Measurements from ENCODE around the gene ACOD1. TPM values are rescaled to one million over a fixed set of nuclear protein-coding genes. Genes with fewer than 3 reads are reported as not detected.

The ACOD1 gene
- total and polyA plus RNA-seq, 2 of the 13 experiments (the other 11 are each of a cell fraction or from before 2014, with no cell fraction given) = not detected

- 5% methylated on average over 31 of the region's 34 CpGs for WGBS (ENCODE audit: low lambda C conversion rate)
- no peak overlapping the region for H3K27ac ChIP-seq (ENCODE audit: extremely low read length, insufficient read depth, low read length)
- H3K36me3 ChIP-seq (replicated peaks in 1 of 2; ENCODE audit: control insufficient read depth in 1 of 2, insufficient read depth in 2 of 2, low read length in 2 of 2) = no peaks in the 10 kb centered on the region
- H3K4me3 ChIP-seq (replicated peaks in 1 of 3; ENCODE audit: insufficient read depth in 1 of 3, low read depth in 2 of 3, low read length in 3 of 3) = peak overlapping the region; percentile 26 to 66 (median 36); a peak in 2 of 6 replicates
- peak overlapping the region; percentile 61 for H3K4me2 ChIP-seq (ENCODE audit: low read depth, low read length)
- H3K9ac ChIP-seq (ENCODE audit: insufficient read depth, low read depth, low read length) = no peak overlapping the region
- peak; percentile 43 for DNase-seq (ENCODE audit: low spot score)
- no TSS peak for BruUV-seq (replicated peaks)
- ChIA-PET POLR2A (interaction anchor here (1.4 kb wide), 1 partner anchor 11 kb away, joined by 4 read pairs; the partner anchor contains the start of gene CLN5), CTCF (ENCODE audit: low intra/inter-chr PET ratio, low total read pairs) (interaction anchor here (1.5 kb wide), 1 partner anchor 22 kb away, joined by 10 read pairs; no protein-coding TSS in a partner anchor)
- no peaks in the 10 kb centered on the region for H3K9me3 ChIP-seq (ENCODE audit: low read length)
- no peak overlapping the region for H2AFZ ChIP-seq (ENCODE audit: low read length)
- peaks cover 0 to 23% of the 10 kb centered on the region in 2 experiments; a peak in 2 of 5 replicates for H3K27me3 ChIP-seq (ENCODE audit: control insufficient read depth in 1 of 2, insufficient read depth in 2 of 2, low read length in 2 of 2)
- peak; percentile 99 for ATAC-seq
- in situ Hi-C loops (cut with HindIII; ENCODE audit: extremely low pct_ligation_motif_present, low pct_unique_long_range_greater_than_20kb) (no loop called here), intact Hi-C loops (cut with micrococcal nuclease; ENCODE audit: unreplicated experiment) (loop anchor here (1.0 kb wide), 1 partner anchor 22 kb away; no protein-coding TSS in a partner anchor)
- no peak for FAIRE-seq
- no peaks in the 10 kb centered on the region for H3K79me2 ChIP-seq (ENCODE audit: insufficient read depth, low read length)
- no peaks in the 10 kb centered on the region for H4K20me1 ChIP-seq (ENCODE audit: insufficient read depth, low read length)
- H3K4me1 ChIP-seq (ENCODE audit: insufficient read depth, low read length) = peaks cover 30% of the 10 kb centered on the region
- peak; percentile 82 for TF ChIP-seq ZNF331 (CRISPR knock-in tag; IDR thresholded peaks at IDR 0.05)
- TF ChIP-seq SUZ12 (IDR thresholded peaks at IDR 0.05; ENCODE audit: low read depth, low read length) = 0 out of 2 replicates have a peak, but pooled peaks have one; percentile 5
- TF ChIP-seq MIXL1 (CRISPR knock-in tag; IDR thresholded peaks at IDR 0.05) = peak; percentile 42; the same call in 1 of the 2 replicates
- TF ChIP-seq, protein P1, sequence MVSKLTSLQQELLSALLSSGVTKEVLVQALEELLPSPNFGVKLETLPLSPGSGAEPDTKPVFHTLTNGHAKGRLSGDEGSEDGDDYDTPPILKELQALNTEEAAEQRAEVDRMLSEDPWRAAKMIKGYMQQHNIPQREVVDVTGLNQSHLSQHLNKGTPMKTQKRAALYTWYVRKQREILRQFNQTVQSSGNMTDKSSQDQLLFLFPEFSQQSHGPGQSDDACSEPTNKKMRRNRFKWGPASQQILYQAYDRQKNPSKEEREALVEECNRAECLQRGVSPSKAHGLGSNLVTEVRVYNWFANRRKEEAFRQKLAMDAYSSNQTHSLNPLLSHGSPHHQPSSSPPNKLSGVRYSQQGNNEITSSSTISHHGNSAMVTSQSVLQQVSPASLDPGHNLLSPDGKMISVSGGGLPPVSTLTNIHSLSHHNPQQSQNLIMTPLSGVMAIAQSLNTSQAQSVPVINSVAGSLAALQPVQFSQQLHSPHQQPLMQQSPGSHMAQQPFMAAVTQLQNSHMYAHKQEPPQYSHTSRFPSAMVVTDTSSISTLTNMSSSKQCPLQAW (CRISPR knock-in tag; IDR thresholded peaks at IDR 0.05) = 0 out of 2 replicates have a peak, but pooled peaks have one; percentile 10
- no peak for TF ChIP-seq SOX13 (IDR thresholded peaks at IDR 0.05)
- TF ChIP-seq SOX13 (CRISPR knock-in tag; conservative IDR thresholded peaks at IDR 0.05 in 1 of 2, IDR thresholded peaks at IDR 0.05 in 1 of 2) = 0 out of 4 replicates have a peak, but pooled peaks of 1 of the 2 experiments have one; percentile 23
- 0 out of 2 replicates have a peak, but pooled peaks have one; percentile 36 for TF ChIP-seq KLF12 (CRISPR knock-in tag; IDR thresholded peaks at IDR 0.05; ENCODE audit: borderline replicate concordance)
- TF ChIP-seq ZMYM3 (CRISPR knock-in tag; IDR thresholded peaks at IDR 0.05) = 0 out of 2 replicates have a peak, but pooled peaks have one; percentile 14
- peak; percentile 33; the same call in 1 of the 2 replicates for TF ChIP-seq ZGPAT (CRISPR knock-in tag; IDR thresholded peaks at IDR 0.05)
- TF ChIP-seq ZNF512B (CRISPR knock-in tag; IDR thresholded peaks at IDR 0.05; ENCODE audit: borderline replicate concordance) = peak; percentile 65; the same call in 1 of the 2 replicates
- TF ChIP-seq, protein P2, sequence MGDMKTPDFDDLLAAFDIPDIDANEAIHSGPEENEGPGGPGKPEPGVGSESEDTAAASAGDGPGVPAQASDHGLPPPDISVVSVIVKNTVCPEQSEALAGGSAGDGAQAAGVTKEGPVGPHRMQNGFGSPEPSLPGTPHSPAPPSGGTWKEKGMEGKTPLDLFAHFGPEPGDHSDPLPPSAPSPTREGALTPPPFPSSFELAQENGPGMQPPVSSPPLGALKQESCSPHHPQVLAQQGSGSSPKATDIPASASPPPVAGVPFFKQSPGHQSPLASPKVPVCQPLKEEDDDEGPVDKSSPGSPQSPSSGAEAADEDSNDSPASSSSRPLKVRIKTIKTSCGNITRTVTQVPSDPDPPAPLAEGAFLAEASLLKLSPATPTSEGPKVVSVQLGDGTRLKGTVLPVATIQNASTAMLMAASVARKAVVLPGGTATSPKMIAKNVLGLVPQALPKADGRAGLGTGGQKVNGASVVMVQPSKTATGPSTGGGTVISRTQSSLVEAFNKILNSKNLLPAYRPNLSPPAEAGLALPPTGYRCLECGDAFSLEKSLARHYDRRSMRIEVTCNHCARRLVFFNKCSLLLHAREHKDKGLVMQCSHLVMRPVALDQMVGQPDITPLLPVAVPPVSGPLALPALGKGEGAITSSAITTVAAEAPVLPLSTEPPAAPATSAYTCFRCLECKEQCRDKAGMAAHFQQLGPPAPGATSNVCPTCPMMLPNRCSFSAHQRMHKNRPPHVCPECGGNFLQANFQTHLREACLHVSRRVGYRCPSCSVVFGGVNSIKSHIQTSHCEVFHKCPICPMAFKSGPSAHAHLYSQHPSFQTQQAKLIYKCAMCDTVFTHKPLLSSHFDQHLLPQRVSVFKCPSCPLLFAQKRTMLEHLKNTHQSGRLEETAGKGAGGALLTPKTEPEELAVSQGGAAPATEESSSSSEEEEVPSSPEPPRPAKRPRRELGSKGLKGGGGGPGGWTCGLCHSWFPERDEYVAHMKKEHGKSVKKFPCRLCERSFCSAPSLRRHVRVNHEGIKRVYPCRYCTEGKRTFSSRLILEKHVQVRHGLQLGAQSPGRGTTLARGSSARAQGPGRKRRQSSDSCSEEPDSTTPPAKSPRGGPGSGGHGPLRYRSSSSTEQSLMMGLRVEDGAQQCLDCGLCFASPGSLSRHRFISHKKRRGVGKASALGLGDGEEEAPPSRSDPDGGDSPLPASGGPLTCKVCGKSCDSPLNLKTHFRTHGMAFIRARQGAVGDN (CRISPR knock-in tag; IDR thresholded peaks at IDR 0.05) = peak; percentile 66
- no peak for TF ChIP-seq KDM1A (CRISPR knock-in tag; IDR thresholded peaks at IDR 0.05)
- TF ChIP-seq POGZ (CRISPR knock-in tag; IDR thresholded peaks at IDR 0.05) = peak; percentile 50
Observed at GRCh38 chr13:76980075-76980718, 31.9 kb downstream of the ACOD1 start.
